Ishikawa (cell line): ENCODE measurements around the gene WNK2.

ENCODE experiments used
- CEBPB ChIP-seq: IDR thresholded peaks from 2 replicates; pipeline ENCODE4 v1.6.1; 2012
- CREB1 ChIP-seq: IDR thresholded peaks from 2 replicates; pipeline ENCODE4 v1.6.1; 2012; ENCODE audit warnings: low read depth
- EGR1 ChIP-seq: IDR thresholded peaks from 2 replicates; pipeline ENCODE4 v1.6.1; 2012
- EP300 ChIP-seq: IDR thresholded peaks from 2 replicates; pipeline ENCODE4 v1.6.1; 2012; ENCODE audit warnings: borderline replicate concordance
- FOXM1 ChIP-seq: IDR thresholded peaks from 2 replicates; pipeline ENCODE4 v1.6.1; 2012; ENCODE audit warnings: low read depth, borderline replicate concordance
- NFIC ChIP-seq: IDR thresholded peaks from 2 replicates; pipeline ENCODE4 v1.6.1; 2012
- RAD21 ChIP-seq: IDR thresholded peaks from 2 replicates; pipeline ENCODE4 v1.6.1; 2012; ENCODE audit warnings: low read depth
- TAF1 ChIP-seq: IDR thresholded peaks from 2 replicates; pipeline ENCODE4 v1.6.1; 2012; ENCODE audit warnings: low read depth, mild to moderate bottlenecking
- TCF12 ChIP-seq: IDR thresholded peaks from 2 replicates; pipeline ENCODE4 v1.6.1; 2012; ENCODE audit warnings: low read depth
- TEAD4 ChIP-seq: IDR thresholded peaks from 2 replicates; pipeline ENCODE4 v1.6.1; 2012
- YY1 ChIP-seq: IDR thresholded peaks from 2 replicates; pipeline ENCODE4 v1.6.1; 2012; ENCODE audit warnings: low read depth
- ZBTB7A ChIP-seq: IDR thresholded peaks from 2 replicates; pipeline ENCODE4 v1.6.1; 2012; ENCODE audit warnings: low read depth
- TF ChIP-seq, protein P1 (sequence below): IDR thresholded peaks from 2 replicates; pipeline ENCODE4 v1.6.1; 2012; ENCODE audit warnings: low read depth, mild to moderate bottlenecking
- TF ChIP-seq, protein P2 (sequence below): IDR thresholded peaks from 2 replicates; pipeline ENCODE4 v1.6.1; 2012
- TF ChIP-seq, protein P3 (sequence below): IDR thresholded peaks from 2 replicates; pipeline ENCODE4 v1.6.1; 2012

WNK2 gene

DNA sequence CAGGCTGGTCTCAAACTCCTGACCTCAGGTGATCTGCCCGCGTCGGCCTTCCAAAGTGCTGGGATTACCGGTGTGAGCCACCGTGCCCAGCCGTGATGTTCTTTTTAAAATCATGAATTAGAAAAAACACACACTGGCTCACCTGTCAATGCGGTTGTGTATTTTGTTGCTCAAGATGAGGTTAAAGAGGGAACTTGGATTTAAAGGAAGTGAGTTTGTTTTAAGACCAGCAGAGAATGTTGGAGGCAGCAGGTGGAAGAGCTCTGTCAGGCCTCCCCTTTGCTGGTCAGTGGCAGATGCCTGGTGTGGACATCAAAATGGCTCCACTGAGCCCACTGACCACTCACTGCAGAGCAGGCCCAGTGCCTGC lies 38.9 kb downstream of the WNK2 start:
- TF ChIP-seq TEAD4 (no peak), CREB1 (no peak), RAD21 (no peak), NFIC (no peak), TCF12 (no peak), FOXM1 (no peak), EGR1 (no peak), ZBTB7A (no peak), YY1 (no peak), EP300 (no peak), TAF1 (no peak), CEBPB (no peak)
- TF ChIP-seq, protein P1, sequence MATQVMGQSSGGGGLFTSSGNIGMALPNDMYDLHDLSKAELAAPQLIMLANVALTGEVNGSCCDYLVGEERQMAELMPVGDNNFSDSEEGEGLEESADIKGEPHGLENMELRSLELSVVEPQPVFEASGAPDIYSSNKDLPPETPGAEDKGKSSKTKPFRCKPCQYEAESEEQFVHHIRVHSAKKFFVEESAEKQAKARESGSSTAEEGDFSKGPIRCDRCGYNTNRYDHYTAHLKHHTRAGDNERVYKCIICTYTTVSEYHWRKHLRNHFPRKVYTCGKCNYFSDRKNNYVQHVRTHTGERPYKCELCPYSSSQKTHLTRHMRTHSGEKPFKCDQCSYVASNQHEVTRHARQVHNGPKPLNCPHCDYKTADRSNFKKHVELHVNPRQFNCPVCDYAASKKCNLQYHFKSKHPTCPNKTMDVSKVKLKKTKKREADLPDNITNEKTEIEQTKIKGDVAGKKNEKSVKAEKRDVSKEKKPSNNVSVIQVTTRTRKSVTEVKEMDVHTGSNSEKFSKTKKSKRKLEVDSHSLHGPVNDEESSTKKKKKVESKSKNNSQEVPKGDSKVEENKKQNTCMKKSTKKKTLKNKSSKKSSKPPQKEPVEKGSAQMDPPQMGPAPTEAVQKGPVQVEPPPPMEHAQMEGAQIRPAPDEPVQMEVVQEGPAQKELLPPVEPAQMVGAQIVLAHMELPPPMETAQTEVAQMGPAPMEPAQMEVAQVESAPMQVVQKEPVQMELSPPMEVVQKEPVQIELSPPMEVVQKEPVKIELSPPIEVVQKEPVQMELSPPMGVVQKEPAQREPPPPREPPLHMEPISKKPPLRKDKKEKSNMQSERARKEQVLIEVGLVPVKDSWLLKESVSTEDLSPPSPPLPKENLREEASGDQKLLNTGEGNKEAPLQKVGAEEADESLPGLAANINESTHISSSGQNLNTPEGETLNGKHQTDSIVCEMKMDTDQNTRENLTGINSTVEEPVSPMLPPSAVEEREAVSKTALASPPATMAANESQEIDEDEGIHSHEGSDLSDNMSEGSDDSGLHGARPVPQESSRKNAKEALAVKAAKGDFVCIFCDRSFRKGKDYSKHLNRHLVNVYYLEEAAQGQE: no peak
- TF ChIP-seq, protein P2, sequence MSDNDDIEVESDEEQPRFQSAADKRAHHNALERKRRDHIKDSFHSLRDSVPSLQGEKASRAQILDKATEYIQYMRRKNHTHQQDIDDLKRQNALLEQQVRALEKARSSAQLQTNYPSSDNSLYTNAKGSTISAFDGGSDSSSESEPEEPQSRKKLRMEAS: no peak
- TF ChIP-seq, protein P3, sequence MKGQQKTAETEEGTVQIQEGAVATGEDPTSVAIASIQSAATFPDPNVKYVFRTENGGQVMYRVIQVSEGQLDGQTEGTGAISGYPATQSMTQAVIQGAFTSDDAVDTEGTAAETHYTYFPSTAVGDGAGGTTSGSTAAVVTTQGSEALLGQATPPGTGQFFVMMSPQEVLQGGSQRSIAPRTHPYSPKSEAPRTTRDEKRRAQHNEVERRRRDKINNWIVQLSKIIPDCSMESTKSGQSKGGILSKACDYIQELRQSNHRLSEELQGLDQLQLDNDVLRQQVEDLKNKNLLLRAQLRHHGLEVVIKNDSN: no peak

DNA sequence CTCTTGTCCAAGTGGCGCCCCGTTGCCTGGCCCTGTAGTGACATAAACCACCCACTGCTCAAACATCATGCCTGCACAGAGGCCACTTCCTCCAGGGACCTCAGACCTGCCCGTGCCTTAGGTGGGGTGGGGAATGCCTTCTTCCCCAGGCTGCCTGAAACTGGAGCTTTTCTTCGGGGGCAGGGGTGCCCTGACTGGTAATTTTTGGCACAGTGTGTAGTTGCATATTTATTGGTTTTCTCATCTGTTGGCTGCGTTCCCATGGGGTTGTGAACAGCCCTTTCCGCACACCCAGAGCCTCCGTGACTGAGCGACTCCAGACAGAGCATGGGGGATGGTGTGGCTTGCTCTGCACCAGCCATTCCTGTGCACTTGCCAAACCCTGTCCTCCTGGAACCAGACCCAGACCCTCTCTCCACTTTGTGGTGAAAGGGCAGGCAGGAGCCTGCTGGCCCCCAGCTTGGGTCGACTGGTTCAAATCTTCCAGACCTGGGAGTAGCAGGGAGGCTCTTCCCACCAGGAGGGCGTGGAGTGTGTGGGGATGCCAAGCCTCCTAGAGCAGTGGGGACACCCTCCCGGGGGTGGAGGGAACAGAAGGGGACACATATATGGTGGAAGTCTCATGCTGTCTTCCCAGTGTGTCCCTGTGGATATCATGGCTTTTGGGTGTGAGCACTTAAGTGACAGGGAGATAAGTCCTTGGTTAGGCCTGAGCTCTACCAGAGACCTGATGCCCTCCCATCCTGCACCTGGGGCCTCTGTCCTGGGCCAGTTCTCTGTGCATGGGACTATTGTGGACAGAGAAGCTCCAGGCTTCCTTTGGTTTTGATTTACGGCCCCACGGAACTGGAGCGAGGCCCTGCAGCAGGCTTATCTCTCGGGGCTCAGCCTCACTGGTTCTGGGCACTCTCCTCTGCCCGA lies 39.6 kb downstream of the WNK2 start:
- TF ChIP-seq YY1 (peak; percentile 56), ZBTB7A (peak; percentile 66; the same call in 1 of the 2 replicates), TAF1 (no peak), NFIC (peak; percentile 98), TEAD4 (peak; percentile 80), CREB1 (no peak), FOXM1 (peak; percentile 72), CEBPB (peak; percentile 45; the same call in 1 of the 2 replicates), EP300 (peak; percentile 95), TCF12 (peak; percentile 93)
- TF ChIP-seq, protein P1: no peak
- TF ChIP-seq, protein P2: peak; percentile 48; the same call in 1 of the 2 replicates

DNA sequence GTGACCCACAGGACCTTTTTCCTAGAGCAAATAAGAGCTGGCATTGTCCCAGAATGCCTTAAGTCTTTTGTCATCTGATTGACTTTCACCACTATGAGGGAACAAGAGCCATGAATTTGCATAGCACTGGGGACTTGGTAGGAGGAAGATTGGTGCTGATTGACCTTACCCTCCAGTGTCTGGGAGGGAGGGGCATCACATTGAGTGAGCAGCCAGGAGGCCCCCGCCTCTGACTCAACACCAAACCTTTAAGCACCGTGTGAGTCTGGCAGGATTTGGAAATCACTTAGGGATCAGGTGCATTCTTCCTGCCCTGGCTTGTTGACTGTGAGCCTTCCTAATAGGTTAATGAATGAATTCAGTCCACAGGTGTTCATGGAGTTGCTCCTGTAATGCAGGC lies 40.7 kb downstream of the WNK2 start:
- TF ChIP-seq, protein P2: no peak; the same call in 1 of the 2 replicates
- peak; percentile 53 for TF ChIP-seq NFIC
- 0 out of 2 replicates have a peak, but pooled peaks have one; percentile 34 for TF ChIP-seq CEBPB
- TF ChIP-seq FOXM1: no peak
- 0 out of 2 replicates have a peak, but pooled peaks have one; percentile 52 for TF ChIP-seq EP300
- TF ChIP-seq TCF12: peak; percentile 80

DNA sequence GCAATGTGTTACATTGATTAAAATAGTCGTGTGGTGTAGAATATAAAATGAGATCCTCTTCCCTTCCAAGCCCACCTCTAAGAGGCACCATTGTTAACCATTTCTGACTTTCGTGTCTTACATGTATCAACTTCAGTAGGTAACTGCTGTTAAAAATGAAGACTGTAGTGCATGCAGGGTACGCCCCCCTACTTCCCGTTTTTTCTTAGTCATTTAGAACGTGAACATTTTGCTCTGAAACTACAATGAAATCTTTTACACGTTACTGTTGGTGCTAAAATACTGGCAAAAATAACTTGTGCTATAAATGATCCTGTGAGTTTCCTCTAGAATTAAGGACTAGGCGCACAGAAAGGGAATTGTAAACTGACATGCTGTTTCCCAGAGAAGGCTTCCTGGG lies 41.5 kb downstream of the WNK2 start:
- TF ChIP-seq NFIC (no peak), TAF1 (no peak), TEAD4 (no peak), CEBPB (no peak), EP300 (no peak), CREB1 (no peak), EGR1 (no peak), FOXM1 (no peak), ZBTB7A (no peak), RAD21 (no peak), YY1 (no peak)
- TF ChIP-seq, protein P3: no peak
- TF ChIP-seq, protein P2: no peak

DNA sequence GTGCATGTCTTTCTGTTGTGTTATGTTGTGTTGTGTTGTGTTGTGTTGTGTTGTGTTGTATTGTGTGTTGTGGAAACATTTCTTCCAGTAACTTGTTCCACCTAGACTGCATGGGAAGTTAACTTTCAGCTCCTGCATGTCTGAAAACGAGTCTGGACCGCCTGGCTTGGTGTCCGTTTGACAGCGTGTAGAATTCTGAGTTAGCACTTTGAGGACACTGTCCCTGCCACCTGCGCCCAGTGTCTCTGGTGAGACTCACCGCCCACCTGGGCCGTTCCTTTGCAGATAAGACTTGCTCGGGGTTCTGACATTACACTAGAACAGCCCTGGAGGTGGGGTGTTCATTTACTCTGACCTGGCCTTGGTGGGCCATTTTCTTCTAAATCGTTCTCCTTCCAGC lies 42.0 kb downstream of the WNK2 start:
- TF ChIP-seq YY1: no peak
- TF ChIP-seq TAF1: no peak
- TF ChIP-seq CEBPB: no peak
- TF ChIP-seq CREB1: no peak
- TF ChIP-seq, protein P2: no peak
- no peak for TF ChIP-seq FOXM1
- TF ChIP-seq TCF12: no peak
- TF ChIP-seq RAD21: no peak
- TF ChIP-seq ZBTB7A: no peak
- TF ChIP-seq NFIC: no peak
- no peak for TF ChIP-seq TEAD4
- TF ChIP-seq EP300: no peak
- TF ChIP-seq EGR1: no peak
